Fibroblast of gingiva (primary cell): ENCODE measurements around the gene TPP2.
A peak's percentile ranks its signal among the peaks of the same experiment; 100 is the strongest.

Experiments used
- DNase-seq: peaks from one replicate; pipeline ENCODE4 v3.0.0-alpha.2; 2011; ENCODE audit warnings: low read depth

The TPP2 gene

GRCh38 chr13:102694937-102695336, 98.2 kb downstream of the TPP2 start, which contains the start of gene METTL21C:
Gene METTL21C, minus strand, starts transcription at chr13:102695044. Its CDS starts 546 bp downstream, at chr13:102694498.
- DNase-seq: no peak

- DNase-seq: no peak
These were observed 99.7 kb downstream of the TPP2 start for GRCh38 chr13:102696465-102696864.

DNA sequence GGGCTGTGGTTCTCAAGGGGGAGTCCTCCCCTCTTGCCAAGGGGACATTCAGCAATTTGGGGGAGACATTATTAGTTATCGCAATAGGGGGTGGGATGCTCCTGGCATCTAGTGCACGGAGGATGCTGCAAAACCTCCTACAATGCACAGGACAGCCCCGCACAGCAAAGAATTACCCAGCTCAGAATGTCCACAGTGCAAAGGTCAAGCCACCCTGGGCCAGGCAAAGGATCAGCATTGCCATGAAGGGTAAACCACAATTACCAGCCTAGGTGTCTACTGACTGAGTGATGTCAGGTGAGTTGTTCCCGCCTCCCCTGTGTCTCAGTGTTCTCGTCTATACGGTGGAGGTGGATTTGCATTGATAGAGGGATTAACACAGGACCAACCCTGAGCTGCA, 100.5 kb downstream of the TPP2 start:
- DNase-seq: no peak

- no peak for DNase-seq
These were observed 101.3 kb downstream of the TPP2 start for GRCh38 chr13:102697929-102698648.

- no peak for DNase-seq
These were observed 101.8 kb downstream of the TPP2 start for GRCh38 chr13:102698649-102698980.

DNA sequence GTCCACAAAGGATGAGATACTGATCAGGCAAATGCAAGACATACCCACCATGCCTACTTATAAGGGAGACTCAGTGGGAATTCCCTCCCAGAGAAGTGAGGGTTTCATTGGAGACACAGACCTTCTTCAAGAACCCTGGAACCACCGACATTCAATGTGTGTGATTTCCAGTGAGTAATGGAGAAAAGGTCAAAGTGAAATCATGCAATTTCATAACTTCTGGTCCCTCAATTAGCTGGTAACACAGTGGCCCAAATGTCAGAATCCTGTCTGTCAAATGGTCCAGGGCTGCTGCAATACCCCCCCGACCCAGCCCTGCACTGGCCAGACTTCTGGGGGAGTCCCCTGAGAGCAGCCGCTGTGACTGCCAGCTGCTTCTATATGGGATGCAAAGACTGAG, 102.7 kb downstream of the TPP2 start:
- DNase-seq: no peak

GRCh38 chr13:102700088-102701031, 103.6 kb downstream of the TPP2 start:
- DNase-seq: peak; percentile 76

DNA sequence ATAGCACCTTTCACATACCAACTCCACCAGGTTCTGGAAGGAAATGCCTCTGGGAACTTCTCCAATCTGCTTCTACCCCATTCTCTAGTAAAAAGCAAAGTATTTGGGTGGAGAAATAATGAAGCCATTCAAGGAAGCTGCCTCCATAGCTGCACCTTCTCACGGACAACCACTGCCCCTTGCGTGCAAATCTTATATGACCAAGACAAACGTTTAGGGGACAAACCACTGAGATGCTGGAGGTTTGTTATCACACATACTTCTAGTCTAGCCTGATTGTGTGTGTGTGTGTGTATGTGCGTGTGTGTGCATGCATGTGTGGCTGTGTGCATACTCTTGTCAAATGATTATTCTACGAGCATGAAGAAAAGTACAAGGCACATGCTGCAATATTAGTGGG, 104.5 kb downstream of the TPP2 start:
- DNase-seq: no peak

- peak; percentile 28 for DNase-seq
These were observed 106.4 kb downstream of the TPP2 start for GRCh38 chr13:102702965-102703725.

- no peak for DNase-seq
These were observed 106.9 kb downstream of the TPP2 start for GRCh38 chr13:102703726-102704035.

DNA sequence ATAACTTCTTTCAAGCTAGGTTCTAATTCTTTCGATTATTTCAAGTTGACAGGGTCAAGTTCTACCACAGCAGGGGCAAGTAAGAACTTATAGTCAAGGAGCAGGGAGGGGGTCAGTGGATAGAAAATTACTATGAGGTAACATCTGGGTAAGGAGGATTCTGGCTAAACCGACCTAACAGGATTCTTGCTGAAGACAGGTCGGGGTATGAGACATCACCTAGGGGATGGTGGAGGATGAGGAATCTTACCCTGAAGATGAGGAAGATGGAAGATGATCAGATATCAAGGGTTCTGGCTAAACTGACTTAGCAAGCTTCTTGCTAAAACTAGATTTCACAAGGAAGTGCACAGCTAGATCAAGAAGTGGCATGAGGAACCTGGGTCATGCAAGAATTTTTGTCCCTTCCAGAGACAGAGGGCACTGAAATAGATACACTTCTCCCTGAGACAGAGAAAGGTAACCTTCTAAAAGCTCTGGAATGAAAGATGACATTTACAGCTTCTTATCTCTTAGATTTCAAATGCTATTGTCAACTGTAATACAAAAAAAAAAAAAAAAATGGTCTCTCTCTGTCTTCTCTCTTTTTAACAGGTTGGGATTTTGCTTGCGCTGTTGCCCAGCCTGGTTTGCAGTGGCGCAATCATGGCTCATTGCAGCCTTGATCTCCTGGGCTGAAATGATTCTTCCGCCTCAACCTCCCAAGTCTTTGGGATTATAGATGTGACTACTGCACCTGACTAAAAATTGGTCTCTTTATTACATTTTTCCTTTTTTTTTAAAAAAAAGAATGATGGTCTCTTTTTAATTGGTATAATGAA, 107.7 kb downstream of the TPP2 start:
- no peak for DNase-seq

GRCh38 chr13:102707467-102707866, 110.7 kb downstream of the TPP2 start:
- DNase-seq: peak; percentile 95

DNA sequence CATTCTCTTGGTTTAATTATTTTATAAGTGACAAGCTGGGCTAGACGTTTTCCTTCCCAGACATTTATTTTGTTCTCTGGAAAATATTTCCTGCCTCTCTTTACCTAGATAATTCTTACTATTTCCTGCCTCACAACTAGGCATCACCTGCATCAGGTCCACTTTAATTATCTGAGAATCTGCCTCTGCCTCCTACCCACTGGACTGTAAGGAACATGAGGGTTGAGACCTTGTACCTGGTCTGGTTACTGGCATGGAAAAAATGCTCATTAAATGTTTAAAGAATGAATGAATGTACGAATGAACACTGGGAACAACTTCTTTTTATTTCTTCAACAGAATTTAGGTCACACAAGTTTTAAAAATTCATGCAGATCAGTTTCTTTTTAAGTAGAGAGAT, 111.4 kb downstream of the TPP2 start:
- no peak for DNase-seq

GRCh38 chr13:102708991-102709390, 112.2 kb downstream of the TPP2 start:
- no peak for DNase-seq

DNA sequence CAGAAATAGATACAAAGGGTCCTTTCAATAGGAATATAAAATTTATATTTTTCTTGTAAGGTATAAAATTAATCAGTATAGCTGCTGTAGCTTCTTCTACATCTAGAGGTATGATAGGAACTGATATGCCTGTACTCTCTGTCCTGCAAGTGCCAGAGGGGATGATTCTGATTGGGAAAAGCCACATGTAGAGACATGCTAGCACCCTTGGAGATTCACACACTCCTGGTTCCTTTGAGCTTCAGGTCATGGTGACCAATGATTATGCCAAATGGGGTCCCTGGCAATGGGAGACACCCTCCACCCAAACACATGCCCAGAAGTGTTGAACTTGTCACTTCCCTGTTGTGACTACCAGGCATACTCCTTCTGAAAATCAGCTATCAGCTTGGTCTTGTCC, 112.8 kb downstream of the TPP2 start:
- DNase-seq: no peak

GRCh38 chr13:102710261-102710679, 113.5 kb downstream of the TPP2 start:
- peak; percentile 88 for DNase-seq

- no peak for DNase-seq
These were observed 118.7 kb downstream of the TPP2 start for GRCh38 chr13:102715447-102715846.

DNA sequence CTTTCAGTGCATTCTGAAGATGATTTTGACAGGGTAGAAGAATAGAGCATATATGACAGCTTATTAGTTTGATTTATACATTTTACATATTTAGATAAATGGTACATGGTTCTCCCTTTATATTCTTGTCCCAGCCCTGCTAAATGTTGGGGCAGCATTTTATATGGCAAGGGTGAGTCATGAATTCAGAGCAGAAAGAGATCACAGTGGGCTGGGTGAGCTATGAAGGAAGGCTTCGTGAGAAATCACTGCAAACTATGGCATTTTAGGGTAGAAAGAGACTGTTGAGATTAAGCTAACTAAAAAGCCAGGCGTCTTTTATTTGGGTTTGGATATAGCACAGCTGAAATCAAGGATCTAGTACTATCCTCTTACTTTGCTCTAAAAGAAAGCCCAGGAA, 122.0 kb downstream of the TPP2 start:
- no peak for DNase-seq

DNA sequence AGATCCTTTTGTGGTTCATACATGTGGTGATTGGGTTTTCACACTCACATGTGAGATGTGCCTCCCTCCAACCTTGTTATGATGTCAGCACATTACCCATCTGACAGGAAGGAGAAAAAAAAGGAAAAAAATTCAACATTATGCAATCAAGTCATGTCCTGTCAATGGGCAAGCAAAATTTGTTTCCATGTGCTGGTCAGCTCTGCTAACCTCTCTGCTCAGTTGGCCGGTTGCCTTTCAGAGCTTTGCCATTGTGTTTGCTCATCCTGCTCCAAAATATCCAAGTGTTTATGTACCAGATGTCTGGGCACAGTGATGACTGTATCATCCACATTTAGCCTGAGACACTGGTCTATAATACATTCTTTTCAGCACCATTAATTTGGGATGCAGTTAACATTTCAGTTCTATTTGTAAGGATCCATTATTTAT, 125.0 kb downstream of the TPP2 start:
- peak; percentile 89 for DNase-seq

GRCh38 chr13:102724923-102725322, 128.1 kb downstream of the TPP2 start:
- DNase-seq: peak; percentile 71

GRCh38 chr13:102726430-102726829, 129.6 kb downstream of the TPP2 start:
- peak; percentile 5 for DNase-seq
